Kidney epithelial cell (primary cell): ENCODE data around the gene STN1. TPM values are rescaled to one million over a fixed set of nuclear protein-coding genes. Genes with fewer than 3 reads are reported as not detected.

ENCODE experiments used
- DNase-seq: peaks from one replicate; pipeline ENCODE4 v3.0.0-alpha.2; 2010; ENCODE audit warnings: low read depth
- H3K27me3 ChIP-seq: 2 replicates; pipeline ENCODE4 v1.6.0; 2011; ENCODE audit warnings: low read length; ENCODE audit not compliant: control insufficient read depth, insufficient read depth
- H3K36me3 ChIP-seq: 2 replicates; pipeline ENCODE4 v1.5.1; 2011; ENCODE audit warnings: low read length; ENCODE audit not compliant: control insufficient read depth, insufficient read depth
- H3K4me3 ChIP-seq: 2 replicates; pipeline ENCODE4 v1.5.1; 2011; ENCODE audit warnings: low read depth, mild to moderate bottlenecking, control low read depth, low read length
- total RNA-seq: library from RNA; depleted of rRNA; stranded (reverse); fragments of >200 nt; gene quantifications from 2 replicates; pipeline ENCODE4 v1.2.3, GENCODE V29; 2015
- TF ChIP-seq, protein P1 (sequence below): IDR thresholded peaks from 2 replicates; pipeline ENCODE4 v1.5.1; 2011; ENCODE audit warnings: mild to moderate bottlenecking, moderate library complexity, low read length, control low read depth, inconsistent platforms; ENCODE audit not compliant: insufficient read depth, poor library complexity, severe bottlenecking

The STN1 gene
- total RNA-seq, 1 donor from 2014 or later, result 25.1 TPM

DNA sequence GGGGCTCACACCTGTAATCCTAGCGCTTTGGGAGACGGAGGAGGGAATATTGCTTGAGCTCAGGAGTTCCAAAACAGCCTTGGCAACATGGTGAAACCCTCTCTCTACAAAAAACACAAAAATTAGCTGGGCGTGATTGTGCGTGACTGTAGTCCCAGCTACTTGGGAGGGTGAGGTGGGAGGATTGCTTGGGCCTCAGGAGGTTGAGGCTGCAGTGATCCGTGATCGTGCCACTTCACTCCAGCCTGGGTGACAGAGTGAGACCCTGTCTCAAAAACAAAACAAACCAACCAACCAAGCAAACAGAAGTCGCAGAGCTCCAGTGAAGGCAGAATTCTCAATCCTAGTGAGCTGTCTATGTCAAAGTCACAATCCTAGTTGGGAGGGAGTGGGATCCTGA is 14.3 kb upstream of the STN1 start:
- Histone ChIP-seq H3K36me3 (no peaks in the 10 kb centered on the region), H3K4me3 (no peak overlapping the region), H3K27me3 (no peaks in the 10 kb centered on the region)
- TF ChIP-seq, protein P1, sequence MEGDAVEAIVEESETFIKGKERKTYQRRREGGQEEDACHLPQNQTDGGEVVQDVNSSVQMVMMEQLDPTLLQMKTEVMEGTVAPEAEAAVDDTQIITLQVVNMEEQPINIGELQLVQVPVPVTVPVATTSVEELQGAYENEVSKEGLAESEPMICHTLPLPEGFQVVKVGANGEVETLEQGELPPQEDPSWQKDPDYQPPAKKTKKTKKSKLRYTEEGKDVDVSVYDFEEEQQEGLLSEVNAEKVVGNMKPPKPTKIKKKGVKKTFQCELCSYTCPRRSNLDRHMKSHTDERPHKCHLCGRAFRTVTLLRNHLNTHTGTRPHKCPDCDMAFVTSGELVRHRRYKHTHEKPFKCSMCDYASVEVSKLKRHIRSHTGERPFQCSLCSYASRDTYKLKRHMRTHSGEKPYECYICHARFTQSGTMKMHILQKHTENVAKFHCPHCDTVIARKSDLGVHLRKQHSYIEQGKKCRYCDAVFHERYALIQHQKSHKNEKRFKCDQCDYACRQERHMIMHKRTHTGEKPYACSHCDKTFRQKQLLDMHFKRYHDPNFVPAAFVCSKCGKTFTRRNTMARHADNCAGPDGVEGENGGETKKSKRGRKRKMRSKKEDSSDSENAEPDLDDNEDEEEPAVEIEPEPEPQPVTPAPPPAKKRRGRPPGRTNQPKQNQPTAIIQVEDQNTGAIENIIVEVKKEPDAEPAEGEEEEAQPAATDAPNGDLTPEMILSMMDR, result no peak
- DNase-seq, result no peak

DNA sequence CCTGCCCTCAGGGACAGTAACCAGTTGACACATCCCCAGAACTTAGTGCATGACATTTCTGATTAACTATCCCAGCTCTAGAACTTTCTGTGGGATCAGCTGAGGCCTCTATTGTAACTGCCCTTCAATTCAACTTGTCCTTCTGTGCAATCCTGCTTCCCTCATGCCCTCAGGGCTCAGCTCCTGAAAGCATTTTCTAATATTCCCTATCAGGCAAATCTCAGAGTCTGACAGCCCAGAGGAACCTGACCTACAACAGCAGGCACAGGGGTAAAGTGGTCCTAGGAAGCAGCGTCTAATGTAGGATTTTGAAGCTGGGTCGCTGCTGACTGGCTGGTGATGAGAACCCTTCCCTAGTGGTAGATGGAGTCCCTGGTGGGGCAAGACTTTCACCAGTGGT is 13.6 kb upstream of the STN1 start:
- DNase-seq, result no peak
- Histone ChIP-seq H3K27me3 (no peaks in the 10 kb centered on the region), H3K36me3 (no peaks in the 10 kb centered on the region), H3K4me3 (no peak overlapping the region)
- TF ChIP-seq, protein P1, result no peak

DNA sequence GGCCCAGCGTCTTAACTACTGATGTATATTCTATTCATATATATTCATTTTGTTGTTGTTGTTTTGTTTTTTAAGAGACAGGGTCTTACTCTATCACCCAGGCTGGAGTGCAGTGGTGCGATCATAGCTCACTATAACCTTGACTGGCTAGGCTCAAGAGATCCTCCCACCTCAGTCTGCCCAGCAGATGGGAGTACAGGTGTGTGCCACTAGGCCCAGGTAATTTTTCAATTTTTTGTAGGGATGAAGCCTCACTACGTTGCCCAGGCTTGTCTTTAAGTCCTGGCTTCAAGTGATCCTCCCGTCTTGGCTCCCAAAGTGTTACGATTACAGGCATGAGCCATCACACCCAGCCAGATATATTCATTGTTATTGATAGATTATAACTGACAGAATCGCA is 12.9 kb upstream of the STN1 start:
- H3K27me3 ChIP-seq, result no peaks in the 10 kb centered on the region
- no peaks in the 10 kb centered on the region for H3K36me3 ChIP-seq
- H3K4me3 ChIP-seq, result no peak overlapping the region
- no peak for DNase-seq
- TF ChIP-seq, protein P1, result no peak

DNA sequence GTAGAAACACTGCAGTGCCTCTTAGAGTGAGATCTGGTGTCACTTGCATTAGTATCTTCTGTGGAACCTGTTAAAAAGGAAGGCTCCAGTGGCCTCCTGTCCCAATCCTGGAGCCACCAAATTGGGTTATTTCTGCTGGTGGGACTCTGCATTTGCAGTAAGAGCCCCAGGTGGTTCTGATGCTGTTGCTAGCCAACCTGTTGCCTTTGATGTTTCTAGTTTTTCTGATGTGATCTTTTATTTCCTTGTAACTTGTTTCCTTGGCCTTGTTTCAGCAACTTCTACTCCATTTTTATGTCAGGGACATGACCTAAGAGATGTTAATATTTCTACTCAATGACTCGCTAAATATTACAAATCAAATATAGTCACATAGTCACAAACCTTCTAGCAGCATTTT is 12.5 kb upstream of the STN1 start:
- TF ChIP-seq, protein P1, result no peak
- Histone ChIP-seq H3K4me3 (no peak overlapping the region), H3K27me3 (no peaks in the 10 kb centered on the region), H3K36me3 (no peaks in the 10 kb centered on the region)
- no peak for DNase-seq

DNA sequence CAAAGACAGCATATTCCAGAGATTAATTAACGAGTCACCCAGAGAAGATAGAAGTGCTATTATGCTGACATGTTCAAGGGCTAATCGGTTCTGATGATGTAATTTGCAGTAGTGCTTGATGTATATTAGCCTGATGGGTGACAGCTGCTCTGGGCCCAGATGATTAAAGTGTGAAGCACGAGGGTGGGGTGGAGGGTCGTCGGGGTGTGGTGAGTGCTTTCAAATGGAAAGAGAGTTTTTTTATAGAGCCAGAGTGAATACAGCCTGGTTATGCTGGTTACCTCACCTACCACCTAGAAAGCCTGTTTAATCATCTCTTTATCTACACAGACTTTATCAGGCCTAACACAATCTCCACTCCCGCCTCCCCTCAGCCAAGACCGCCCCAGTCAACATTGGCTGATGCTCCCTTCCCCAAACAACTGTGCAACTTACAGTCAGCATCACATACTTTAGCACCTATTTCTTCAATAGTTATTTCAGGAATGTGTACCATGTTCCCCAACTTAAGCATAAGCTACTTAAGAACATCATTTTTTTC is 11.5 kb upstream of the STN1 start:
- no peaks in the 10 kb centered on the region for H3K36me3 ChIP-seq
- H3K27me3 ChIP-seq, result no peaks in the 10 kb centered on the region
- no peak for DNase-seq
- H3K4me3 ChIP-seq, result no peak overlapping the region
- TF ChIP-seq, protein P1, result no peak

DNA sequence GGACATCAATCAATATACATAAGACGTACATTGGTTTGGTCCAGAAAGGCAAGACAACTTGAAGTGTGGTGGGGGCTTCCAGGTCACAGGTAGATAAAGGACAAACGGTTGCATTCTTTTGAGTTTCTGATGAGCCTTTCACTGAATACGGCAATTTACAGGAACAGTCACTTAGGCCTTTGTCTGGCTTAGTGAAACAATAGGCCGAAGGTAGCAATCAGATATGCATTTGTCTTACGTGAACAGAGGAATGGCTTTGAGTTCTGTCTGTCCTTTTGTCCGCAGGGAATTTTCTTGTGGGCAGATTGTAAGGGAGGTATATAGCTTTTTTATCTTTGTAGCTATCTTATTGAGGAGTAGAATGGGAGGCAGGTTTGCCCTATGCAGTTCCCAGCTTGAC is 10.8 kb upstream of the STN1 start:
- Histone ChIP-seq H3K27me3 (no peaks in the 10 kb centered on the region), H3K36me3 (no peaks in the 10 kb centered on the region), H3K4me3 (no peak overlapping the region)
- TF ChIP-seq, protein P1, result no peak
- DNase-seq, result no peak
